Panc1 (cell line): ENCODE results near the gene CPA5.

Source experiments
- CTCF ChIP-seq: fragments of 450-650 bp; IDR thresholded peaks from 2 replicates; pipeline ENCODE4 v1.5.1; 2017; ENCODE audit warnings: mild to moderate bottlenecking
- POLR2AphosphoS5 ChIP-seq: IDR thresholded peaks from 2 replicates; pipeline ENCODE4 v1.6.1; 2012; ENCODE audit warnings: mild to moderate bottlenecking, low read depth, low read length, moderate library complexity
- REST ChIP-seq, 2 experiments: IDR thresholded peaks; 2 replicates each; pipeline ENCODE4 v1.6.1; 2011 to 2012; ENCODE audit warnings: low read depth in 2 of 2, control low read depth in 1 of 2, low read length in 1 of 2, mild to moderate bottlenecking in 1 of 2, moderate library complexity in 1 of 2; ENCODE audit not compliant: insufficient read depth in 1 of 2
- SIN3A ChIP-seq: IDR thresholded peaks from 2 replicates; pipeline ENCODE4 v1.6.1; 2012; ENCODE audit warnings: low read depth, mild to moderate bottlenecking, low read length, moderate library complexity, borderline replicate concordance; ENCODE audit not compliant: insufficient read depth

- no peak for TF ChIP-seq CTCF
- TF ChIP-seq POLR2AphosphoS5 = no peak
- no peak for TF ChIP-seq SIN3A
- TF ChIP-seq REST (IDR thresholded peaks at IDR 0.05; ENCODE audit: insufficient read depth in 1 of 2, low read depth in 2 of 2, low read length in 1 of 2) = no peak
Measured at GRCh38 chr7:130393841-130394411, 49.3 kb downstream of the CPA5 start.
